MCF 10A (cell line): ENCODE data around the gene ANTKMT. TPM values are rescaled to one million over a fixed set of nuclear protein-coding genes. Genes with fewer than 3 reads are reported as not detected.
A peak's percentile ranks its signal among the peaks of the same experiment; 100 is the strongest.

Source experiments
- BruUV-seq: library from RNA; stranded (reverse); fragments of 400-500 nt; replicated peaks from 2 replicates; lab custom pipeline; 2021; lab: Mats Ljungman, UMichigan
- CTCF ChIA-PET: fragments of 300-600 bp; sonication (Branson Sonifier 250); formaldehyde crosslinking; extraction: SDS; loops from one replicate; lab custom pipeline; 2021; ENCODE audit warnings: antibody characterized with exemption, inconsistent platforms; lab: Yijun Ruan, JAX
- POLR2A ChIA-PET: fragments of 300-600, 350-650 bp; sonication (Branson Sonifier 250); formaldehyde crosslinking; extraction: SDS; loops from one replicate; lab custom pipeline; 2020; ENCODE audit warnings: antibody characterized with exemption, inconsistent platforms; lab: Yijun Ruan, JAX
- DNase-seq: peaks from one replicate; pipeline ENCODE4 v3.0.0-alpha.2; 2018; ENCODE audit not compliant: unreplicated experiment
- H3K27ac Mint-ChIP-seq: one replicate; pipeline ENCODE4 v1.8.0; 2022; ENCODE audit warnings: mild to moderate bottlenecking, low read depth, mixed read lengths; ENCODE audit not compliant: unreplicated experiment
- H3K27me3 Mint-ChIP-seq: one replicate; pipeline ENCODE4 v1.8.0; 2022; ENCODE audit warnings: mixed read lengths; ENCODE audit not compliant: insufficient read depth, unreplicated experiment
- H3K36me3 Mint-ChIP-seq: one replicate; pipeline ENCODE4 v1.8.0; 2022; ENCODE audit warnings: mild to moderate bottlenecking, moderate library complexity, mixed read lengths; ENCODE audit not compliant: insufficient read depth, unreplicated experiment
- H3K4me1 Mint-ChIP-seq: one replicate; pipeline ENCODE4 v1.8.0; 2022; ENCODE audit warnings: mixed read lengths; ENCODE audit not compliant: insufficient read depth, unreplicated experiment
- H3K4me3 Mint-ChIP-seq: one replicate; pipeline ENCODE4 v1.8.0; 2022; ENCODE audit warnings: mild to moderate bottlenecking, moderate library complexity, mixed read lengths; ENCODE audit not compliant: unreplicated experiment
- H3K9me3 Mint-ChIP-seq: one replicate; pipeline ENCODE4 v1.8.0; 2022; ENCODE audit warnings: mixed read lengths; ENCODE audit not compliant: unreplicated experiment
- intact Hi-C: fragments of 100-400 bp; cut with micrococcal nuclease; formaldehyde crosslinking; loops from 2 replicates; pipeline ENCODE4 v1.14.1; 2022
- total RNA-seq: library from RNA; stranded (reverse); gene quantifications from 2 replicates; pipeline ENCODE4 v1.2.3, GENCODE V29; 2022
- TF ChIP-seq, protein P1 (sequence below): fragments of 200-600 bp; IDR thresholded peaks from one replicate; pipeline ENCODE4 v1.8.0; 2022; ENCODE audit warnings: antibody characterized with exemption, mild to moderate bottlenecking; ENCODE audit not compliant: unreplicated experiment

ANTKMT gene
- total RNA-seq, 1 experiment from 2014 or later = 54.7 TPM

GRCh38 chr16:719815-720446 is 1.0 kb upstream of the ANTKMT start:
- DNase-seq = peak; percentile 44
- TF ChIP-seq, protein P1, sequence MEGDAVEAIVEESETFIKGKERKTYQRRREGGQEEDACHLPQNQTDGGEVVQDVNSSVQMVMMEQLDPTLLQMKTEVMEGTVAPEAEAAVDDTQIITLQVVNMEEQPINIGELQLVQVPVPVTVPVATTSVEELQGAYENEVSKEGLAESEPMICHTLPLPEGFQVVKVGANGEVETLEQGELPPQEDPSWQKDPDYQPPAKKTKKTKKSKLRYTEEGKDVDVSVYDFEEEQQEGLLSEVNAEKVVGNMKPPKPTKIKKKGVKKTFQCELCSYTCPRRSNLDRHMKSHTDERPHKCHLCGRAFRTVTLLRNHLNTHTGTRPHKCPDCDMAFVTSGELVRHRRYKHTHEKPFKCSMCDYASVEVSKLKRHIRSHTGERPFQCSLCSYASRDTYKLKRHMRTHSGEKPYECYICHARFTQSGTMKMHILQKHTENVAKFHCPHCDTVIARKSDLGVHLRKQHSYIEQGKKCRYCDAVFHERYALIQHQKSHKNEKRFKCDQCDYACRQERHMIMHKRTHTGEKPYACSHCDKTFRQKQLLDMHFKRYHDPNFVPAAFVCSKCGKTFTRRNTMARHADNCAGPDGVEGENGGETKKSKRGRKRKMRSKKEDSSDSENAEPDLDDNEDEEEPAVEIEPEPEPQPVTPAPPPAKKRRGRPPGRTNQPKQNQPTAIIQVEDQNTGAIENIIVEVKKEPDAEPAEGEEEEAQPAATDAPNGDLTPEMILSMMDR = no peak
- Mint-ChIP-seq H3K36me3 (peaks cover 36% of the 10 kb centered on the region), H3K27ac (peak overlapping the region; percentile 59), H3K9me3 (no peaks in the 10 kb centered on the region), H3K27me3 (no peaks in the 10 kb centered on the region), H3K4me3 (peak overlapping the region; percentile 78), H3K4me1 (peaks cover 9% of the 10 kb centered on the region)
- ChIA-PET CTCF (interaction anchor here (0.6 to 2.4 kb wide), 15 partner anchors 8 to 480 kb away, joined by 3 to 14 read pairs (median 4); no protein-coding TSS in a partner anchor), POLR2A (interaction anchor here (0.9 to 9.6 kb wide), 19 partner anchors 6 to 130 kb away, joined by 3 to 124 read pairs (median 12); partner anchors contain the start of genes CHTF18, CIAO3, FBXL16 and HAGHL)
- TSS peak; percentile 34 for BruUV-seq
- intact Hi-C loops = no loop called here

DNA sequence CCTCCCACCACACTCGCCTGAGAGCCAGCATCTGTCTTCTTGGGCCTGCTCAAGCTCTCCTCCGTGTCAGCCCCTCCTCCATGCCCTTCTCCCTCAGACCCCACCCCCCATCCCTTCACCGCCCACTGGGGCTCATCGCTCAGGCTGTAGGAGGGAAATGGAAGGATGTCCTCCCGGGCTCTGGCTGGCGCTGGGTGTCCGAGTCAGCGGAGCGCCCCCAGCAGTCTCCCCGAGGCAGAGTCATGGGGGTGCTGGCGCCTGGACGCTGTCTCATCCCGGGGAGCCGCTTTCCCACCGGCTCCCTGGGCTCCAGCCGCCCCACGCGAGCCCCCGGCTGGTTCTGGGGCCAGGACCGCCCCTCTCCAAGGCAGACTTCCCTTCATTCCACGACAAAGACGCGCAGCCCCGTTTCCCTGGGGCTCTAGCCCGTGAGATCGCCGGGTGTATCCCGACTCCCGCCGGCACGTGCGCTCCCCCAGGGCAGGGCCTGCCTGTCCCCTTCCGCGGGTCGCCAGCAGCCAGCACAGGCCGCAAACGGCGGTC is 428 bp upstream of the ANTKMT start:
- peaks cover 9% of the 10 kb centered on the region for H3K4me1 Mint-ChIP-seq
- TF ChIP-seq, protein P1 = peak; percentile 17
- peak overlapping the region; percentile 78 for H3K4me3 Mint-ChIP-seq
- no peaks in the 10 kb centered on the region for H3K27me3 Mint-ChIP-seq
- peak overlapping the region; percentile 59 for H3K27ac Mint-ChIP-seq
- H3K9me3 Mint-ChIP-seq = no peaks in the 10 kb centered on the region
- POLR2A ChIA-PET = interaction anchor here (0.7 to 9.6 kb wide), 25 partner anchors 7 to 1434 kb away, joined by 3 to 124 read pairs (median 9); partner anchors contain the start of genes CHTF18, CIAO3, FBXL16 and HAGHL
- CTCF ChIA-PET = interaction anchor here (0.6 to 2.4 kb wide), 14 partner anchors 8 to 480 kb away, joined by 3 to 14 read pairs (median 4); no protein-coding TSS in a partner anchor
- intact Hi-C loops = no loop called here
- no TSS peak for BruUV-seq
- peak; percentile 53 for DNase-seq
- H3K36me3 Mint-ChIP-seq = peaks cover 36% of the 10 kb centered on the region

- Mint-ChIP-seq H3K27ac (no peak overlapping the region), H3K4me1 (peaks cover 9% of the 10 kb centered on the region), H3K27me3 (no peaks in the 10 kb centered on the region), H3K36me3 (peaks cover 36% of the 10 kb centered on the region), H3K9me3 (no peaks in the 10 kb centered on the region), H3K4me3 (peak overlapping the region; percentile 78)
- CTCF ChIA-PET = interaction anchor here (0.8 to 2.3 kb wide), 4 partner anchors 10 to 63 kb away, joined by 3 to 14 read pairs (median 6); no protein-coding TSS in a partner anchor
- POLR2A ChIA-PET = interaction anchor here (0.7 to 9.6 kb wide), 20 partner anchors 8 to 587 kb away, joined by 3 to 124 read pairs (median 12); partner anchors contain the start of genes CHTF18, CIAO3, FBXL16 and METRN
- intact Hi-C loops = no loop called here
- no peak for DNase-seq
- TSS peak; percentile 42 for BruUV-seq
- TF ChIP-seq, protein P1 = no peak
Observed at GRCh38 chr16:721765-722540, 1.0 kb downstream of the ANTKMT start.
